ENCODE data around the gene SRRM4.
A peak's percentile ranks its signal among the peaks of the same experiment; 100 is the strongest.
"Not testable (repeated sequence)": the region's sequence is repeated elsewhere in the genome, so short reads cannot be mapped to it uniquely, and the experiment has no call there.

Gene SRRM4

DNA sequence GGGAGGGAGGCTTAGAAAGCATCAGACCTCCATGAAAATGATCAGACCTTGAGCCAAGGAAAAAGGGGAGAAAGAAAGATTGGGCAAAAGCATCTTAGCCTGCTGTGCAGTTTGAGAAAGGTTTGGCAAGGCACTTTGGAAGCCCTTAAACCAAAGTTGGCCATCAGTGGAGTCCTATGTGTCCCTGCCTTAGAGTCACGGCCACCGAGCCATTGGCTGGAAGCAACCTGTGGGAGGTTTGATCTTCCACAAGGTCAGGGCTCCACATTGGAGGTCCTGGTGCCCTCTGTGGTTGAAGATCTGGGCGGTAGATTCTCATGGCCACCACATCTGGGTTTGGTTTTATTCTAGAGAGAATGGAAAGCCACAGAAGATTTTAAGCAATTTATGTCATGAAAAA lies 44.4 kb downstream of the SRRM4 start:
- DNase-seq (ENCODE audit: low read depth): no peak
- no peak overlapping the region for H3K4me3 ChIP-seq (ENCODE audit: low read depth, low read length)
- no peak for TF ChIP-seq MAX (IDR thresholded peaks at IDR 0.05; ENCODE audit: low read depth, low read length)
- no peak for TF ChIP-seq POLR2A (IDR thresholded peaks at IDR 0.05; ENCODE audit: extremely low read depth, insufficient read length)
- TF ChIP-seq MYC (IDR thresholded peaks at IDR 0.05; ENCODE audit: low read depth, low read length): no peak
- no peak for TF ChIP-seq CTCF (IDR thresholded peaks at IDR 0.05; ENCODE audit: low read depth, low read length)

- not testable (repeated sequence) for H3K4me3 ChIP-seq (ENCODE audit: low read depth, low read length); DNase-seq (ENCODE audit: low read depth)
Measured at GRCh38 chr12:119033332-119033731, 52.0 kb downstream of the SRRM4 start.

DNA sequence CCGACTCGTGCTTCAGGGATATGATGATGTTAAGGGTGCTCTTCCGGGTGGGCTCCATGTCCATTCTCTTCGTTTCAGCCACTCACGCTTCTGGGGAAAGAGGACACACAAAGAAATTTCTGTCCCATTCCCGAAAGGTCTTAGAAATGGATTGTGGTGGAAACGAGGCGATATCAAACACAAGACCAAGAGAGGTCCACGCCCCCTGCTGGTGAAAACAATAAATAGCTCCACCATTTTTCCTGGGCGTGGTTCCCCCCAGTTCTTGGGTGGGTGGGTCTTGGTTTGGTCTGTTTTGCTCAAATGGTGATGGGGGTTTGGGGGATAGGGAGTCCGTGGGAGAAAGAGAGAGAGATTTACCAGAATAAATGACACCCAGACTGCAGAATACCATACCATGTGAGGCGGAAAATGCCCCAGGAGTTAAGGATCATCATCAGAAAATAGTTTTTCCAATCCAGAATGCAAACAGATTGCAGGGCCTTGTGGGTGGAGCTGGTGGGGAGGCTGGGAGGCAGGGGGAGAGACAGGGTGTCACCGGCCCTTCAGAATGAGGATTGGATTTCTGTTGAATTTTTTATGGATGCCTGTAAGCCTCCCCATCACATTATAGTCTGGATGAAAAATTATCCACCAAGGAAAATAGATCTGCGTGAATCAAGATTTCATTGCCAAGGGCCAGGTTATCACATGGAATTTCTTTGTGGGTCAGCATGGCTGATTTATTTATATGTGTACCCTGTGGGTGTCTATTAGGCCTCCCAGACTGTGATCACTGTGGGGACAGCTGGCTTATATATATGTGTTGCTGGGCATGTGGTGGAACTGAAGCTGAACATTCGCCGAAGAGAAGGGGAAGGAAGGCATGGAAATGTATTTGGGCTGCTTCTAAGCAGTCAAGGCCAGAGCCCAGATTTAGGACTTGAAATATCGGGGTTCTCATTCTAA lies 55.8 kb downstream of the SRRM4 start:
- DNase-seq (ENCODE audit: low read depth): peak; percentile 48
- H3K4me3 ChIP-seq (ENCODE audit: low read depth, low read length): no peak overlapping the region
- no peak for TF ChIP-seq POLR2A (IDR thresholded peaks at IDR 0.05; ENCODE audit: extremely low read depth, insufficient read length)
- peak; percentile 77 for TF ChIP-seq CTCF (IDR thresholded peaks at IDR 0.05; ENCODE audit: low read depth, low read length)
- TF ChIP-seq MAX (IDR thresholded peaks at IDR 0.05; ENCODE audit: low read depth, low read length): no peak

DNA sequence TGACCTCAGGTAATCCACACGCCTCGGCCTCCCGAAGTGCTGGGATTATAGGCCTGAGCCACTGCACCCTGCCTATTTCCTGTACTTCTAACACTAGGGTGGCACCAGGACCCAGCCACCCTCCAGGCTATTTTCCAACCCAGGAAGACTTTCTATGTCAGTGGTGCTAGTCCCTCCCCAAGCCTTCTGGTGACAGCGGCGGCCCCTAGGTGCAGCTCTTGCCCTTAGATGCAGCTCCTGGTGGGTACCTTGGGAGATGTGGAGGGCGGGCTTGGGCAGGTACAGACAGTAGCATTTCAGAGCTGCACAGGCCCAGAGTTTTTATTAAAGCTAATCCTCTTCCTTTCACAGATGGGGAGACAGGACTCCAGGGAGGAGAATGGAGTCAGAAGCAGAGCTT lies 62.8 kb downstream of the SRRM4 start:
- no peak for TF ChIP-seq POLR2A (IDR thresholded peaks at IDR 0.05; ENCODE audit: extremely low read depth, insufficient read length)
- TF ChIP-seq MAX (IDR thresholded peaks at IDR 0.05; ENCODE audit: low read depth, low read length): no peak
- no peak for TF ChIP-seq MYC (IDR thresholded peaks at IDR 0.05; ENCODE audit: low read depth, low read length)
- no peak for TF ChIP-seq CTCF (IDR thresholded peaks at IDR 0.05; ENCODE audit: low read depth, low read length)
- H3K4me3 ChIP-seq (ENCODE audit: low read depth, low read length): no peak overlapping the region
- no peak for DNase-seq (ENCODE audit: low read depth)

- no peak overlapping the region for H3K4me3 ChIP-seq (ENCODE audit: low read depth, low read length)
- no peak for DNase-seq (ENCODE audit: low read depth)
- TF ChIP-seq MYC (IDR thresholded peaks at IDR 0.05; ENCODE audit: low read depth, low read length) (no peak), MAX (IDR thresholded peaks at IDR 0.05; ENCODE audit: low read depth, low read length) (no peak), POLR2A (IDR thresholded peaks at IDR 0.05; ENCODE audit: extremely low read depth, insufficient read length) (no peak), CTCF (IDR thresholded peaks at IDR 0.05; ENCODE audit: low read depth, low read length) (no peak)
Measured at GRCh38 chr12:119047641-119048040, 66.3 kb downstream of the SRRM4 start.

- TF ChIP-seq MYC (IDR thresholded peaks at IDR 0.05; ENCODE audit: low read depth, low read length) (no peak), MAX (IDR thresholded peaks at IDR 0.05; ENCODE audit: low read depth, low read length) (no peak), POLR2A (IDR thresholded peaks at IDR 0.05; ENCODE audit: extremely low read depth, insufficient read length) (no peak), CTCF (IDR thresholded peaks at IDR 0.05; ENCODE audit: low read depth, low read length) (no peak)
- DNase-seq (ENCODE audit: low read depth): no peak
- no peak overlapping the region for H3K4me3 ChIP-seq (ENCODE audit: low read depth, low read length)
Measured at GRCh38 chr12:119050663-119051062, 69.3 kb downstream of the SRRM4 start.

All from NB4 (cell line).